GM12878 (cell line): Measurements from ENCODE around the gene IL4I1. TPM values are rescaled to one million over a fixed set of nuclear protein-coding genes. Genes with fewer than 3 reads are reported as not detected.
A peak's percentile ranks its signal among the peaks of the same experiment; 100 is the strongest.

Source experiments
- ATAC-seq: fragments of 200-7000 bp; cut with Tn5 transposase; 3 replicates; pipeline ENCODE4 v1.9.1; 2020; ENCODE audit warnings: mild to moderate bottlenecking, moderate library complexity
- BruUV-seq: library from RNA; stranded (reverse); fragments of 400-500 nt; replicated peaks from 2 replicates; lab custom pipeline; 2021; lab: Mats Ljungman, UMichigan
- CTCF ChIA-PET: fragments of 300-600 bp; sonication (Branson Sonifier 250); formaldehyde crosslinking; extraction: SDS; loops from one replicate; lab custom pipeline; 2021; ENCODE audit warnings: inconsistent platforms; lab: Yijun Ruan, JAX
- POLR2A ChIA-PET: fragments of 350-600 bp; formaldehyde crosslinking; extraction: SDS; loops from one replicate; lab custom pipeline; 2021; ENCODE audit warnings: inconsistent platforms; lab: Charles Lee
- RAD21 ChIA-PET: fragments of 300-600 bp; sonication (Branson Sonifier 250); formaldehyde crosslinking; loops from one replicate; lab custom pipeline; 2023; ENCODE audit warnings: antibody characterized with exemption; ENCODE audit not compliant: unreplicated experiment; lab: Charles Lee
- SMC1A ChIA-PET: fragments of 300-600 bp; sonication (Branson Sonifier 250); formaldehyde crosslinking; loops from one replicate; lab custom pipeline; 2023; ENCODE audit not compliant: unreplicated experiment, uncharacterized antibody; lab: Charles Lee
- DNase-seq: peaks from one replicate; pipeline ENCODE4 v3.0.0-alpha.2; 2011; ENCODE audit warnings: low read depth, low spot score
- FAIRE-seq: peaks from 3 replicates; lab custom pipeline; 2011; peaks lifted over from hg19 to GRCh38; lab: Jason Lieb, UNC
- H2AFZ ChIP-seq: 2 replicates; pipeline ENCODE4 v1.6.0; 2011; ENCODE audit warnings: low read depth, low read length, control low read depth; ENCODE audit not compliant: control insufficient read depth
- H3K27ac ChIP-seq: 2 replicates; pipeline ENCODE4 v1.5.1; 2011; ENCODE audit warnings: control low read depth; ENCODE audit not compliant: control insufficient read depth, insufficient read depth
- H3K27me3 ChIP-seq, 2 experiments: replicated peaks in 1 of 2; 2 replicates each; pipeline versions ENCODE4 v1.6.0 to v1.6.1; 2011; ENCODE audit warnings: low read length in 1 of 2; ENCODE audit not compliant: control insufficient read depth in 2 of 2, insufficient read depth in 2 of 2
- H3K36me3 ChIP-seq, 2 experiments: 2 replicates each; pipeline ENCODE4 v1.5.1; 2011; ENCODE audit warnings: low read length in 1 of 2; ENCODE audit not compliant: control insufficient read depth in 2 of 2, insufficient read depth in 2 of 2
- H3K4me1 ChIP-seq: 2 replicates; pipeline ENCODE4 v1.6.1; 2011; ENCODE audit warnings: mild to moderate bottlenecking, low read length, moderate library complexity, mixed read lengths; ENCODE audit not compliant: control insufficient read depth, insufficient read depth
- H3K4me2 ChIP-seq: 2 replicates; pipeline ENCODE4 v1.6.0; 2011; ENCODE audit warnings: control low read depth; ENCODE audit not compliant: control insufficient read depth, insufficient read depth
- H3K4me3 ChIP-seq: fragments of 200-600 bp; sonication (generic); 2 replicates; pipeline ENCODE4 v1.5.1; 2016
- H3K79me2 ChIP-seq: 2 replicates; pipeline ENCODE4 v1.6.0; 2011; ENCODE audit warnings: low read length; ENCODE audit not compliant: control insufficient read depth, insufficient read depth
- H3K9ac ChIP-seq: 2 replicates; pipeline ENCODE4 v1.8.0; 2011; ENCODE audit warnings: low read length, control low read depth, mixed read lengths; ENCODE audit not compliant: control insufficient read depth, insufficient read depth
- H3K9me3 ChIP-seq: replicated peaks from 3 replicates; pipeline ENCODE4 v1.5.1; 2011; ENCODE audit warnings: mild to moderate bottlenecking, low read length; ENCODE audit not compliant: control insufficient read depth, insufficient read depth
- H4K20me1 ChIP-seq: 2 replicates; pipeline ENCODE4 v1.6.0; 2011; ENCODE audit not compliant: control insufficient read depth, insufficient read depth
- ATF3 ChIP-seq: IDR thresholded peaks from 2 replicates; pipeline ENCODE4 v1.6.1; 2011; ENCODE audit warnings: low read depth, mild to moderate bottlenecking, low read length, moderate library complexity, borderline replicate concordance; ENCODE audit errors: extremely low read depth
- BACH1 ChIP-seq: fragments of 450-650 bp; IDR thresholded peaks from 2 replicates; pipeline ENCODE4 v1.6.1; 2017; ENCODE audit warnings: mild to moderate bottlenecking, borderline replicate concordance
- IKZF2 ChIP-seq, 2 experiments: fragments of 450-650 bp; IDR thresholded peaks; 2 replicates each; pipeline ENCODE4 v1.6.1; 2017; ENCODE audit warnings: mild to moderate bottlenecking in 2 of 2, moderate library complexity in 2 of 2
- MEF2B ChIP-seq: fragments of 450-650 bp; IDR thresholded peaks from 2 replicates; pipeline ENCODE4 v1.6.1; 2018; ENCODE audit warnings: mild to moderate bottlenecking, moderate library complexity; ENCODE audit not compliant: partially characterized antibody, poor library complexity, severe bottlenecking
- POLR2A ChIP-seq: IDR thresholded peaks from 2 replicates; pipeline ENCODE4 v1.6.1; 2011; ENCODE audit warnings: low read depth, mild to moderate bottlenecking, low read length
- POLR2AphosphoS5 ChIP-seq: IDR thresholded peaks from 2 replicates; pipeline ENCODE4 v1.6.1; 2011; ENCODE audit warnings: mild to moderate bottlenecking, low read length, inconsistent platforms
- RAD21 ChIP-seq: IDR thresholded peaks from 2 replicates; pipeline ENCODE4 v1.6.1; 2011; ENCODE audit warnings: mild to moderate bottlenecking, low read depth, low read length, moderate library complexity; ENCODE audit not compliant: insufficient read depth
- WGBS: methylation state at CpG from one replicate; pipeline ENCODE4 v1.1.6; 2016; ENCODE audit warnings: low lambda C conversion rate; ENCODE audit not compliant: insufficient replicate concordance, insufficient coverage; ENCODE audit errors: missing lambda C conversion rate; 5-methylcytosine and 5-hydroxymethylcytosine counted together
- in situ Hi-C: fragments of 300-500 bp; cut with MboI; formaldehyde crosslinking; loops from 9 replicates; pipeline ENCODE4 v1.14.3; 2018; ENCODE audit warnings: mixed read lengths
- intact Hi-C: fragments of 100-400 bp; cut with micrococcal nuclease; formaldehyde crosslinking; loops from one replicate; pipeline ENCODE4 v1.14.2; 2022; ENCODE audit not compliant: unreplicated experiment
- polyA plus RNA-seq, 11 experiments: library from polyadenylated mRNA; depleted of rRNA in 4 of 11; unstranded in 6 of 11; stranded (reverse) in 5 of 11; fragments of >200 nt; fragmentation: Nextera tagmentation in 4 of 11; fragmentation: Illumina TruSeq in 1 of 11; extraction: Ambion mirVana in 4 of 11; extraction: Trizol in 1 of 11; gene quantifications; 1 replicate in 1 of 11; 2 replicates in 10 of 11; pipeline versions ENCODE4 v1.2.1 to v1.2.3, GENCODE V29; 2011 to 2016; ENCODE audit warnings: inconsistent platforms in 2 of 11, missing spikeins in 2 of 11, low read depth in 1 of 11
- total RNA-seq, 4 experiments: library from RNA; depleted of rRNA in 3 of 4; stranded (reverse); fragments of >200 nt in 3 of 4; fragmentation: Illumina TruSeq in 1 of 4; extraction: Trizol in 1 of 4; gene quantifications; 2 replicates each; pipeline versions ENCODE4 v1.2.1 to v1.2.3, GENCODE V29; 2013 to 2021

IL4I1 gene
- total and polyA plus RNA-seq, 10 of the 15 experiments (the other 5 are each of a cell fraction or from before 2014, with no cell fraction given): 0.62 to 83.8 (median 42.8) TPM

- TF ChIP-seq IKZF2 (IDR thresholded peaks at IDR 0.05) (0 out of 4 replicates have a peak, but pooled peaks of 1 of the 2 experiments have one; percentile 20), POLR2AphosphoS5 (peak; percentile 35; the same call in 1 of the 2 replicates), RAD21 (no peak), BACH1 (peak; percentile 18; the same call in 1 of the 2 replicates), ATF3 (no peak), MEF2B (peak; percentile 40), POLR2A (peak; percentile 82)
- TF ChIP-seq, all 136 proteins: peak for 5
- intact Hi-C loops (no loop called here), in situ Hi-C loops (loop anchor here (10.0 kb wide), 1 partner anchor 204 kb away; no protein-coding TSS in a partner anchor)
- no peak overlapping the region; the same call in 1 of the 2 replicates for H3K27ac ChIP-seq
- RAD21 ChIA-PET: interaction anchor here (1.0 to 5.0 kb wide), 6 partner anchors 19 to 61 kb away, joined by 3 to 66 read pairs (median 11); partner anchors contain the start of genes AKT1S1, IL4I1 and TBC1D17
- H4K20me1 ChIP-seq: no peaks in the 10 kb centered on the region
- CTCF ChIA-PET: interaction anchor here (1.1 to 2.2 kb wide), 5 partner anchors 33 to 63 kb away, joined by 3 to 7 read pairs (median 4); partner anchors contain the start of genes IL4I1 and PNKP
- H3K9me3 ChIP-seq: no peaks in the 10 kb centered on the region
- BruUV-seq: no TSS peak
- no peak overlapping the region for H2AFZ ChIP-seq
- ATAC-seq (no peak), FAIRE-seq (no peak), DNase-seq (no peak)
- peaks cover 60% of the 10 kb centered on the region for H3K79me2 ChIP-seq
- H3K4me2 ChIP-seq: peak overlapping the region; percentile 40
- H3K4me3 ChIP-seq: peak overlapping the region; percentile 92
- POLR2A ChIA-PET: interaction anchor here (1.1 to 5.8 kb wide), 8 partner anchors 13 to 290 kb away, joined by 3 to 113 read pairs (median 20); partner anchors contain the start of genes AKT1S1, AP2A1, IL4I1 and RRAS
- SMC1A ChIA-PET: interaction anchor here (0.8 to 4.8 kb wide), 3 partner anchors 18 to 65 kb away, joined by 3 to 48 read pairs (median 9); no protein-coding TSS in a partner anchor
- WGBS: 45% methylated on average over 15 of the region's 15 CpGs
- no peak overlapping the region for H3K9ac ChIP-seq
- H3K36me3 ChIP-seq: peaks cover 9 to 17% of the 10 kb centered on the region in 2 experiments; a peak in 3 of 4 replicates
- H3K4me1 ChIP-seq: peaks cover 15% of the 10 kb centered on the region
- H3K27me3 ChIP-seq: no peaks in the 10 kb centered on the region
Observed at GRCh38 chr19:49930483-49931011, 33.9 kb upstream of the IL4I1 start.
